Measurements from ENCODE around the gene GLB1L. TPM values are rescaled to one million over a fixed set of nuclear protein-coding genes. Genes with fewer than 3 reads are reported as not detected.
A peak's percentile ranks its signal among the peaks of the same experiment; 100 is the strongest.
"Not testable (repeated sequence)": the region's sequence is repeated elsewhere in the genome, so short reads cannot be mapped to it uniquely, and the experiment has no call there.

Gene GLB1L
- total RNA-seq, 1 donor from 2014 or later, result 11.6 TPM

- Mint-ChIP-seq H3K27ac (no peak overlapping the region), H3K27me3 (ENCODE audit: low read depth) (peaks cover 26% of the 10 kb centered on the region), H3K4me1 (peaks cover 6% of the 10 kb centered on the region), H3K9me3 (no peaks in the 10 kb centered on the region), H3K36me3 (no peaks in the 10 kb centered on the region), H3K4me3 (no peak overlapping the region)
- DNase-seq (ENCODE audit: low spot score in 2 of 2, unreplicated experiment in 2 of 2), result no peak
- TF ChIP-seq CTCF (IDR thresholded peaks at IDR 0.05; ENCODE audit: unreplicated experiment), result no peak
Measured at GRCh38 chr2:219266232-219266631, 21.0 kb upstream of the GLB1L start.

GRCh38 chr2:219261024-219261855, 16.0 kb upstream of the GLB1L start:
- Mint-ChIP-seq H3K27ac (no peak overlapping the region), H3K4me1 (no peaks in the 10 kb centered on the region), H3K4me3 (no peak overlapping the region), H3K27me3 (ENCODE audit: low read depth) (peaks cover 51% of the 10 kb centered on the region), H3K9me3 (no peaks in the 10 kb centered on the region), H3K36me3 (no peaks in the 10 kb centered on the region)
- DNase-seq (ENCODE audit: low spot score in 2 of 2, unreplicated experiment in 2 of 2), result no peak
- TF ChIP-seq CTCF (IDR thresholded peaks at IDR 0.05; ENCODE audit: unreplicated experiment), result no peak

GRCh38 chr2:219258942-219259341, 13.7 kb upstream of the GLB1L start:
- not testable (repeated sequence) for H3K27ac Mint-ChIP-seq; H3K4me1 Mint-ChIP-seq; H3K9me3 Mint-ChIP-seq; H3K36me3 Mint-ChIP-seq; H3K4me3 Mint-ChIP-seq; DNase-seq (ENCODE audit: low spot score in 2 of 2, unreplicated experiment in 2 of 2)
- H3K27me3 Mint-ChIP-seq (ENCODE audit: low read depth), result peaks cover 72% of the 10 kb centered on the region

GRCh38 chr2:219254590-219255201, 9.5 kb upstream of the GLB1L start:
- Mint-ChIP-seq H3K4me1 (peaks cover 17% of the 10 kb centered on the region), H3K27ac (no peak overlapping the region), H3K27me3 (ENCODE audit: low read depth) (peaks cover 80% of the 10 kb centered on the region), H3K36me3 (no peaks in the 10 kb centered on the region), H3K9me3 (no peaks in the 10 kb centered on the region), H3K4me3 (peak overlapping the region; percentile 50)
- no peak for DNase-seq (ENCODE audit: low spot score in 2 of 2, unreplicated experiment in 2 of 2)
- TF ChIP-seq CTCF (IDR thresholded peaks at IDR 0.05; ENCODE audit: unreplicated experiment), result no peak

GRCh38 chr2:219253753-219254589, 8.7 kb upstream of the GLB1L start, which contains the start of gene TUBA4A:
TUBA4A (minus strand) TSS chr2:219253918; CDS start chr2:219253858, 60 bp downstream.
- no peaks in the 10 kb centered on the region for H3K36me3 Mint-ChIP-seq
- no peak for TF ChIP-seq CTCF (IDR thresholded peaks at IDR 0.05; ENCODE audit: unreplicated experiment)
- peak within 1 kb of the TSS; percentile 57 for H3K4me3 Mint-ChIP-seq
- DNase-seq (ENCODE audit: low spot score in 2 of 2, unreplicated experiment in 2 of 2), result peak in 1 of 2 experiments; percentile 58
- no peak within 1 kb of the TSS for H3K27ac Mint-ChIP-seq
- peaks cover 25% of the 10 kb centered on the region for H3K4me1 Mint-ChIP-seq
- no peaks in the 10 kb centered on the region for H3K9me3 Mint-ChIP-seq
- peaks cover 75% of the 10 kb centered on the region for H3K27me3 Mint-ChIP-seq (ENCODE audit: low read depth)
